GM21786 (cell line): ENCODE measurements around the gene NKX2-1.
"Not testable (repeated sequence)": the region's sequence is repeated elsewhere in the genome, so short reads cannot be mapped to it uniquely, and the experiment has no call there.

Source experiments
- ATAC-seq: cut with Tn5 transposase; IDR thresholded peaks from one replicate; pipeline ENCODE4 v1.9.1; 2021; ENCODE audit not compliant: unreplicated experiment

Gene NKX2-1

DNA sequence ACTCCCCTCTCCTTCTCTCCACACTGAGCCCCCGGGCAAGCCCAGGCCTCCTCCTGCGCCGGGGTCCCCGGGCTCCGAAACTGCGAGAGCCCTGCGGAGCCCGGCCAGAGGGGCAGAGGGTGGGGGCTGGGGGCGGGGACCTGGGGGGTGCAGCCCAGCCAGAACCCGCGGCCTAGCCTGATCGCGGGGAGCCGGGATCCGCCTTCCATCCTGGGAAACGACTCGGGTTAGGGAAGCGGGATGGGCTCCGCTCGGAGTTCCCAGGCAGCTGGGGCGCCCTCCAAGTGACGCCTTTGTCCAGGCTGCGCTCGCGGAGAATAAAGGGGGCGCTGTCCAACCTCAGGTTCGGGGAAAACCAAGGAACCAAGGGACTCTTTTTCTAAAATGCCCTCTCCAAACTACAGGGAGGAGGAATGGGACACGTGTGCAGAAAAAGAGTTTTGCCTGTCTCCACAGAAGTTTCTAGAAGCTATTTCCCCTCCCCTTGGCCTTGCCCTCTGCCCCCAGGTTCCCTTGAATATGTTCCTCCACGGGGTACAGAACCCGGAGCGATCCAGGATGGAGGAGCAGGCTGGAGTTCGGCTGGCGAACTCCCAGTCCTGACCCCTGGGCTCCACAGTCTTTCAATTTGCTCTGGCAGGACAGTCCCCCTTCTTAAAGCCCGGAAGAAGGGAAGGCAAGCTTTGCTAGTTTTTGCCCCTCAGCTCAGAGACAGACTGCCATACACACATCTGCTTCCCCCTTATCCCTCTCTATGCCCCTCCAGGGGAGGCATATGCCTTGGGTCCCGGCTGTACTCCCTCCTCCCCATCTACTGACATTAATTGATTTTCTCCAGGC lies 13.9 kb downstream of the NKX2-1 start:
- no peak for ATAC-seq

DNA sequence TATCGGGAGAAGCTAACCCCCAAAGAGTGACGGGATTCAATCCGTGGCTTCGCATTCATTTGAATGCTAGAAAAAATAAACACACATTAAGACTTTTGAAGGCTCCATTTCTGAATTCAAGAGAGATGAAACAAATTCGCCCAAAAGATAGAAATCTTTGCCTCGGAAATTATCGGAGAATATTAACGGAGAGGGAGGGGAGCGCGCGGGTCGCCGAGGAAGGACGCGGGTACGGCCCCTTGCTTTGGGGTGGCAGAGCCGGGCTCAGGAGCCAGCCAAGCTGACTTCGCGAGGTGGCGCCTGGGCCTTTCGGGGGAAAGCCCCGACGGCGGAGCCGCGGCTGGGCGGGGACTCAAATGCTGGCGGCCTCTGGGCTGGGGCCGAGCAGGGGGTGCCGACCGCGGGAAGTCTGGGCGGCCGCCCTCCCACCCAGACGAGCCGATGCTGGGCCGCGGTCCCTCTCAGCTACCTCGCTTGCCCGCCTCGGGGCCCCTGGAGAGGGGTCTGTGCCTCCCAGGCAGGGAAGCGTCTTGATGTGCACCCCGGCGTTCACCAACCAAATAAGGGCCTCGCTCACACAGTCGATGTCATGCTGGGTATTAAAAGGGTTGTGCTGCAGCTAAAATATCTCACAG lies 14.7 kb downstream of the NKX2-1 start:
- no peak for ATAC-seq

DNA sequence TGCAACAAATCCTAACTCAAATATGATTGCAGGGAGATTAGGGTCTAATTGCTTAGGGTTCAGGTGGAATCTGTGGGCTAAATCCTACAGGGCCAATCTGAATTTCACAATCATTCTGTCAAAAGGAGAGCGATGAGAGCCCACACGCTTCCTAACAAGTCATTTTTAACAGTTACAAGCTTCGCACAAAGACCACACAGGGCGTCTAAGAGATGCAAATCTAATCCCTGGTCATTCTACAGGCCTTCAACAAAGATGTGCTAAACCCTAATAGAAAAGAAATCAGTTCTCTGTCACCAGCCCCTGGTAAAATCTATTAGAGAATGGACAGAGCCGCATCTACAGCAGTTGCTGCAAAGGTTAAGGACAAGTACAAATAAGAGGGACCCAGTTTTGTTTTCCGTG lies 15.3 kb downstream of the NKX2-1 start:
- ATAC-seq, result no peak

DNA sequence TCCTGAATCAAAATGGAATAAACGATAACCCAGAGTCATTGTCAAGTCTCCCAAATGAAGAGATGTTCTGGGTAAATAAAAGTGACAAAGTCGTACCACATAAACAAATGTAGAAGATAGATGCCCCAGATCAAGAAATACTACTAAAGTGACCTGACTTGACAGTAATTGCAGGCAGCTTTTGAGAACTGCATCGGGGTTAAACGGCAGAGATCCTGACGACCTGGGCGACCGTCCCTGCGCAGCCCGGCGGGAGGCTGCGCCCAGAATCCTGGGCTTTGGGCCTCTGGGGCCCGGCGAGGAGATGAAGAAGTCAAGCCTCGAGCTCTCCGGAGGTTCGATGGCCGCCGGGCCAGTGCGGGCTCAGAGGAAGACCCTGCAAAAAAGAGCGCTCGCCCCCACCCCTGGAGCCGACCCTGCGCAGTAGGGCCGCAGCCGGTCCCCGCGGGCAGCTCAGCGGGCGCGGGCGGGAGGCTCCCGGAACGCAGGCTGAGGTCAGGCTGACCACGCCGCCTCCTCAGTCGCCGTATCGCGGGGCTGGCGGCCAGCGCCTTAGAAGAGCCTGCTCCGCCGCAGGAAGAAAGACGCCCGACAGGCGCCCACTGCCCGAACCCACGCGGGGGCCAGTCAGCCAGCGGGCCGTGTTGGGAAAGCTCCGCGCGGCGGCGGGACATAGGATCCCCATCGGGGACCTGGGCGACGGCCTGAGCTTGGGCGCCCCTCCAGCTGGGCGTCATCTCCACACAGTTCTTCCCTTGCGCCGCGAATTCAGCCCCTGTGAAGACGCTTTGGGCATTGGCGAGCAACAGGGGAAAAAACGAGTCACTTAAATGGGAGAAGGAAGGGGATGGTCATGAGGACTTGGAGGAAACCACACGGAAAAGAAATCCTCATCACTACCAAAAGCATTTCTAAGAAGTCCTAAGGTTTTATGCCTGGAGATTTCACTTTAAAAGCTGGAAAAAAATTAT lies 16.0 kb downstream of the NKX2-1 start:
- no peak for ATAC-seq

DNA sequence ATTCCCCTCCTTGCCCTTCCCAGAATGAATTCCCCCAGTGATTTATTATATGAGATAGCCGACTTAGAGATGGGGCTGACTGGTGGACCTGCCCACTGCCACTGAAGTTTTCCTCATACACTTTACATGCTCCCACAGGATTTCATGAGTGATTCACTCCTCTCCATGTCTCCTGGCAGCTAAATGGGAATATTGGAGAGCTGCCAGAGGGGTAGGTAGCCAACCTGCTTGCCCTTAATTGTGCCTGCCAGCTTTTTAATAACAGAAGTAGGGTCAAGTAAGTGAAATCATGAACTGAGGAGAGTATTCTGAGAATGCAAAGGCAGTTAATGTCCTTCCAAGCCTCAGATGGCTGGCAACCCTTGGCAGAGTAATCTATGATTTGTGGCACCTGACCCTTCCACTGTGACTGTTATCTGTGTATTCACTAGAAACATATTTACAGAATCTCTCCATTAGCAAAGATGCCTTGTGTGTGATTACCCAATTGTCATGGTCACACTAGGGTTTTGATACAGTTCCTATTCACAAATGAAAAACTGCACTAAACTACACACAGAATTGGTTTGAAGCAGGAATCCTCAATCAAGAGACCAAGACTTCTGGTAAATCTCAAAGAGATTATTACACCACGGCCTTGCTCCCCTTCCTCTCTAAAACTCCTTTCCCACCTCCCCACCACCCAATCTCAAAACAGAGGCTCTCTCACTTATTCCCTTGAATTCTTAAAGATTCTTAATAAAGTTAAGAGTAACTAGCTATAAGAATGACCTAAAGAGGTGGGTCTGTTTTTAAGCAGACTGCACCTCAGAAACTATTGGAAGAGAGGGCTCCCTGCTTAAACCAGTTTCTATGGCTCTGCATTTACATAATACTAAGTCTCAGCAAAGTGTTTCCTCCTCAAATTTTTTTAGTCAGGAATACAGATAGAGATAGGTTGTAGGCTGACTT lies 17.2 kb downstream of the NKX2-1 start:
- ATAC-seq, result no peak

DNA sequence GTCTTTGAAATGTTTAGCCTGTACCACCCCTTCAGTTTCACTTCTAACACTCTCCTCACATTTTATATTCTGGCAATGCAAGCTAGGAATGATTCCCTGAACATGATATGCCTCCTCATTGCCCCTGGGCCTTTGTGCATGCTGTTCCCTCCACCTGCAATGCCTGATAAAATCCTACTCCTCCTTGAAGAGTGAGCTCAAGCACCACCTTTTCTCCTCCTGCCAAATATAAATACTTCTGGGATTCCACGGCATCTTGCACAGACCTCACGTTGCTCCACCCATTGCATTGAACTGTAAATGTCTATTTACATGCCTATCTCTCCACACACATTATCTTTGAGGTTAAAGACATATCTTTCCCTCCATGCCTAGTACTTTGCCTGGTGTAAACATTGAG lies 21.1 kb downstream of the NKX2-1 start:
- no peak for ATAC-seq

DNA sequence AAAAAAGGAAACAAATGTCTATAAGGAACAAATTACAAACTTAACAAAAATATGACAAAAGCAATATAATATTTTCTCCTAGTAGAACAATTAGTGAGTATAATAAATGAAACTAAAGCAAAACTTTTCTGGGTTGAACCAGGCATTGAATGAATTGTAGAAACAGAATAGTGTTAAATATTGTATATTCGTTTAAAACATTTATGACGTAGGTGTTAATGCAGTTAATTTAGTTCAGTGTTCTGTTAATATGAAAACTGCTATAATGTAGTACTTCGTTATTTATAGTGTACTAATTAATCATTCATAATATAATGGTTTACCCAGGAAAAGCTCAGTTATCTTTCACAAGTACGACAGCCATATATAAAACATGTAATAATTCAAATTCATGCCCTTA lies 23.7 kb downstream of the NKX2-1 start:
- ATAC-seq, result no peak

DNA sequence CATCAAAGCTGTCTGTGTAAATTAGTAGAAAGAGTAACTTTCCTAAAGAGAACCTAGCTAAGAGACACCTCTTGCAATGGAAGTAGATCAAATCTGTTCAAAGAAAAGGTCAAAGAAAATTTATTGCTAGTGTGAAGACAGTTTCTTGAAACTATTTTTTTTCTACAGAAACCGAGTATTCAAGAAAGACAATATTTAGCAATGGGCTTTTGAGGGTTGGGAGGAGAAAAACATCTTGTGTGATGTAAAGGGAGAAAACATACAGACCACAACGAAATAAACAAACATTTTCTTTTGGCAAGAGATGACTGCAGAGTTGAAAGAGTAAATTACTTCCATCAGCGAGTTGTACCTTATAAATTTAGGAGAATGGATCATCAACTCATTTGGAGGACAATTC lies 24.4 kb downstream of the NKX2-1 start:
- no peak for ATAC-seq

DNA sequence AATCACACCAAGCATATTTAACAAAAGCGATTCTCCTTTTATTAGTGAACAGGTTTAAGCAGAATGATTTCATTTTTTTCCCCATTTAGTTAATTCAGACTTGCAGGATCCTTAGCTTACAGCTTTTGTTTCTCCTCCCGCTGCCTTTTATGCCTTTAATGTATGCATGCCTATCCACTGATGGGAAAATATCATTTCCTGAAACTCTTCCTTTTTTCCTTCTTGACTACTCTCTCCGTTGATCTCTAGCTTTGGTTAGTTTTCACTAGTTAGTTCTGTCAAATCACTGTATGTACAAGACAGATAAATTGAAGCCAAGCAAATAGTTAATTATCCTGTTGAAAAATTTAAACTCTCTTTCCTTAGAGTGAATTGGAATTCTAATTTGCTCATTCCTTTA lies 26.3 kb downstream of the NKX2-1 start:
- no peak for ATAC-seq

DNA sequence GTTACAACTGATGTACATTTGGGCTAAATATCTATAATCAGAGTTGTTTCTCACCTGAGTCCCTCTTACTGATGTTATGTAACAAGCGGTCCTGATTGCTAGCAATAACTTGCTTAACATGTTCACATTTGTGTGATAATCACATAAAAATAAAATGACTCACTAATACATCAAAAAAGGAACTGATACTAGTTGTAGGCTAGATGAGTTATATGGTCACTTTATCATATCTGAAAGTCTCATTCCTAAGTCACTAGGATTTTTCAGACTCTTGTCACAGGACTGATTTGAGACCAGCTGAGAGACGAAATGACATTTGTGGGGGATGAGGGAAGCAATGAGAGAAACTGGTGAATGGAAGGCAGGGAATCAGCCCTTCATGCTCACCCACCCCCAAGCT lies 34.3 kb downstream of the NKX2-1 start:
- no peak for ATAC-seq

DNA sequence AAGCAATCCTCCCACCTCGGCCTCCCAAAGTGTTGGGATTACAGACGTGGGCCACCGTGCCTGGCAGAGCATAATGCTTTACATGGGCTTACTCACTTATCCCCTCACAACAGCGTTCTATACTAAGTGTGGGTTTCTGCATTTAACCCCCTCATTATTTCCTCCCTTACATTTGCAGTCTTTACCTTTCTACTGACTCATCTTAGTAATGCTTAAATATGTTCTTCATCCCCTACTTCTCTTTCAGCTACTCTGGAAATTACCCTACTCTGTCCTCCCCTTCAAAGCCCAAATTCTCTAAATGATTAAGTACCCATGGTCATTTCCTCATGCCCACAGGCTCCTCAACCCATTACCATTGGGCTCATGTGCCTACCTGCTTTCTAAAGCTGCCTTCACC lies 40.7 kb downstream of the NKX2-1 start:
- peak; percentile 44 for ATAC-seq

DNA sequence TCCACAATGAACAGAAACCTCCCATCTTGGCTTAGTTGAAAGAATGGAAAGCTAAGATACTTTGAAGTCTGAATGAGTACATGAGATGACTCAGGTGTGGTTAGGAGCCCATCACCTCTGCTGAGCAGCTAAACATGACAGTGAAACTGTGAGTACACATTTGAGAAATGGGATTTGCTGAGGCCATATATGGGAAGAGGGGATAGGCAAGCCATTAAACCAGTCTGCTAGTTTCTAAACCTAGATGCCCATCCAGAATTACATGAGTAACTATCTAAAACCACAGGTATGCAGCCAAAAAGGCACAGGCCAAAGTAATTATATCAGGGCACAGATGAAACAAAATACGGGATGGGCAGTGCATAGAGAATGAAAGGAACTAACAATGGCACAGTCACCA lies 41.2 kb downstream of the NKX2-1 start:
- peak; percentile 37 for ATAC-seq

DNA sequence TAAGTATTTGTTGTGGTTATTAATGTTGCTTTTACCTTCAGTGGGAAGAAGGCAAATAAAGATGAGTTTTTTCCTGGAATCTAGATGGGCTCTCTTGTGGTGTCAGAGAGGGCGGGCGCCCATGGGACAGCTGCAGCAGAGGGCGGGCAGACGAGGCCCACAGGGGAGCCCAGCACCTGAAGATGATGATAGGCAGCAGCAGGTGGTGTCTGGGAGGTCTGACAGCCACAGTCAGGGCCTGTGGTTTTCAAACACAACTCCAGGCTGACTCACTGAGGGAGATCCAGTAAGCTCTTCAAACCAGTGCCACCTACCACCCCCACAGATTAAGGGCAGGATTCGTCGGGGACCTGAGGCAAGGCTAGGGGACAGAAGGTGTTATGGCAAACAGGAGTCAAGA lies 42.8 kb downstream of the NKX2-1 start:
- ATAC-seq, result no peak

DNA sequence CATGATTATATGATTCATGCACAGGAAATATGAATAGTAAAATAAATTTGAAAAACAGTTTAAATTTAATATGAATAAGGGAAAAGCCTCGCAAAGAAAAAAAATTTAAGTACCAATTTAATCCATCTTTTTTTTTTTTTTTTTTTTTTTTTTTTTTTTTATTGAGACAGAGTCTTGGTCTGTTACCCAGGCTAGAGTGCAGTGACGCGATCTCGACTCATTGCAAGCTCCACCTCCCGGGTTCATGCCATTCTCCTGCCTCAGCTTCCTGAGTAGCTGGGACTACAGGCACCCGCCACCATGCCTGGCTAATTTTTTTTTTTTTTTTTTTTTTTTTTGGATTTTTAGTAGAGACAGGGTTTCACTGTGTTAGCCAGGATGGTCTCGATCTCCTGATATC lies 44.0 kb downstream of the NKX2-1 start:
- not testable (repeated sequence) for ATAC-seq

DNA sequence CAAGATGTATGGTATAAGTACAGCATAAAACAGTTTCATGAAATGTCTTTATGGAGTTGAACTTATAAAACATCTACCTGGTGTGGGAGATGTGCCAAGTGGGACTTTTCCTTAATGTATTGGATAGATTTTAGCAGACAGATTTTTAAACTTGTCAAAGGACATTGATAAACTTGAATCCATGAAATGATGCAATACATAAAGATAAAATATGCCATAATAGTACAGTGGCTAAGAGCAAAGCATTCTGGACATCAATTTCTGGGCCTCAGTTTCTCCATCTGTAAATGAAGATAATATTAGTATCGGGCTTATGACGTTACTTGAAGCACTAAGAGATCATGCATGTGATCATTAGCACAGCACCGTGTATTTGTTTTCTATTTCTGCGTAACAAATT lies 45.4 kb downstream of the NKX2-1 start:
- no peak for ATAC-seq

DNA sequence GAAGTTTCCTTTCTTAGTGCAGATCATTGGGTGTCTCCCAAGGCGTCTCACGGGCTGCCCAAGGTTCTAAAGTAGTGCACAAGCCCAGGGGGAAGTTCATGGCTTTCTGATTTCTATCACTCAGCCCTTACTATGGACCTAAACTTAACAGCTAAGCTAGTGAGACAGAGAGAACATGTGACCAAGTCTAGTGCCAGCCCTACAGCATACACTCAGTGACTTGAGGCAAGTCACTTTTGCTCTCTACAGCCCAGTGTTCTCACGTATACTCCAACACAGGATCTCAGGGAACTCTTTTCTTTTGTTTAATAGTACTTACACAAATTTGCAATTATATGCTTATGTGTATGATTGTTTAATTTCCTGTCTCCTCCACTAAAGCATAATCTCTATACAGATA lies 48.6 kb downstream of the NKX2-1 start:
- no peak for ATAC-seq

DNA sequence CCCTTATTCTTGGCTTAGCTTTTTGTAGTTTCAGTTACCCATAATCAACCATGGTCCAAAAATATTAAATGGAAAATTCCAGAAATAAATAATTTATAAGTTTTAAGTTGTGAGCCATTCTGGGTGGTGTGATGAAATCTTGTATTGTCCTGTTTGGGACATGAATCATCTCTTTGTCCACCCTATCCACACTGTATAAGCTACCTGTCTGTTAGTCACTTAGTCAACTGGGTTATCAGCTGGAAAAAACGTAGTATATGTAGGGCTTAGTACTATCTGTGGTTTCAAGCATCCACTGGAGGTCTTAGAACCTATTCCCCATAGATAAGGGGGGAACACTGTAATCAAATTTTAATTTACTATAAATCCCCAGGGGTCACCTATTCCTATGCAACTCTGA lies 52.7 kb downstream of the NKX2-1 start:
- ATAC-seq, result no peak
